Keratinocyte (primary cell): ENCODE results near the gene GOPC.
"Not testable (repeated sequence)": the region's sequence is repeated elsewhere in the genome, so short reads cannot be mapped to it uniquely, and the experiment has no call there.

Experiments
- CTCF ChIP-seq, 3 experiments: IDR thresholded peaks in 1 of 3; conservative IDR thresholded peaks in 1 of 3; optimal IDR thresholded peaks in 1 of 3; 2 replicates in 2 of 3; 3 replicates in 1 of 3; pipeline versions ENCODE3 to v1.5.1; 2011; ENCODE audit warnings: low read length in 3 of 3, mild to moderate bottlenecking in 3 of 3, moderate library complexity in 2 of 3, control low read depth in 1 of 3, inconsistent platforms in 1 of 3; ENCODE audit not compliant: insufficient read depth in 2 of 3; ENCODE audit errors: extremely low read depth in 1 of 3
- EZH2 ChIP-seq: IDR thresholded peaks from one replicate; pipeline ENCODE4 v1.6.1; 2012; ENCODE audit warnings: inconsistent platforms, mild to moderate bottlenecking, low read length, moderate library complexity

GRCh38 chr6:117517995-117518394 is 84.3 kb downstream of the GOPC start:
- not testable (repeated sequence) for TF ChIP-seq CTCF (optimal IDR thresholded peaks at IDR 0.05 in 1 of 3, IDR thresholded peaks at IDR 0.05 in 1 of 3, conservative IDR thresholded peaks at IDR 0.05 in 1 of 3; ENCODE audit: extremely low read depth in 1 of 3, insufficient read depth in 2 of 3, low read length in 3 of 3); EZH2
